Esophagus muscularis mucosa (tissue), 4 donors: ENCODE results near the gene PHLPP1. TPM values are rescaled to one million over a fixed set of nuclear protein-coding genes. Genes with fewer than 3 reads are reported as not detected.

Experiments used
- DNase-seq: peaks from one replicate; pipeline ENCODE4 v3.0.0-alpha.2; 2017; ENCODE audit errors: extremely low spot score
- H3K27ac ChIP-seq, 4 donors: fragments of 200-600 bp; sonication (generic); replicated peaks in 1 of 4; 1 replicate in 3 of 4; 2 replicates in 1 of 4; pipeline ENCODE4 v1.5.1; 2016 to 2019; ENCODE audit warnings: mild to moderate bottlenecking in 1 of 4
- H3K27me3 ChIP-seq, 4 donors: fragments of 200-600 bp; sonication (generic); one replicate each; pipeline versions ENCODE4 v1.5.1 to v1.6.0; 2016 to 2019
- H3K36me3 ChIP-seq, 4 donors: fragments of 200-600 bp; sonication (generic); one replicate each; pipeline ENCODE4 v1.5.1; 2016 to 2019
- H3K4me1 ChIP-seq, 4 donors: fragments of 200-600 bp; sonication (generic); one replicate each; pipeline ENCODE4 v1.5.1; 2016 to 2019
- H3K4me3 ChIP-seq, 4 donors: fragments of 200-600 bp; sonication (generic); 1 replicate in 2 of 4; 2 replicates in 2 of 4; pipeline ENCODE4 v1.5.1; 2016 to 2019; ENCODE audit warnings: mild to moderate bottlenecking in 4 of 4, moderate library complexity in 1 of 4
- H3K9me3 ChIP-seq, 4 donors: fragments of 200-600 bp; sonication (generic); 1 replicate in 3 of 4; 2 replicates in 1 of 4; pipeline ENCODE4 v1.5.1; 2016 to 2019
- EP300 ChIP-seq: sonication (generic); formaldehyde crosslinking; IDR thresholded peaks from one replicate; pipeline ENCODE4 v1.6.1; 2017; ENCODE audit warnings: antibody characterized with exemption
- POLR2A ChIP-seq: fragments of 450-650 bp; IDR thresholded peaks from one replicate; pipeline ENCODE4 v1.6.1; 2017; ENCODE audit warnings: antibody characterized with exemption, moderate library complexity, mild to moderate bottlenecking, low read depth
- POLR2AphosphoS5 ChIP-seq, 2 donors: sonication (generic); formaldehyde crosslinking; IDR thresholded peaks; one replicate each; pipeline ENCODE4 v1.6.1; 2017; ENCODE audit warnings: antibody characterized with exemption in 2 of 2
- WGBS: methylation state at CpG from one replicate; pipeline ENCODE4 v1.1.5; 2018; 5-methylcytosine and 5-hydroxymethylcytosine counted together
- intact Hi-C: fragments of 100-400 bp; cut with DNase I; formaldehyde crosslinking; loops from one replicate; pipeline ENCODE4 v1.15.1; 2023
- total RNA-seq, 4 donors: library from RNA; depleted of rRNA; stranded (reverse); fragments of >200 nt; gene quantifications; one replicate each; pipeline versions ENCODE4 v1.1.0 to v1.2.1, GENCODE V29; 2016
- TF ChIP-seq, protein P1 (sequence below), 3 experiments: fragments of 200-600 bp in 2 of 3; fragments of 450-650 bp in 1 of 3; sonication (generic) in 2 of 3; IDR thresholded peaks; one replicate each; pipeline ENCODE4 v1.5.1; 2017 to 2019; ENCODE audit warnings: antibody characterized with exemption in 3 of 3, mild to moderate bottlenecking in 2 of 3, moderate library complexity in 1 of 3

PHLPP1 gene
- total RNA-seq, 4 donors from 2014 or later = 11.6 to 23.0 (median 17.3) TPM

DNA sequence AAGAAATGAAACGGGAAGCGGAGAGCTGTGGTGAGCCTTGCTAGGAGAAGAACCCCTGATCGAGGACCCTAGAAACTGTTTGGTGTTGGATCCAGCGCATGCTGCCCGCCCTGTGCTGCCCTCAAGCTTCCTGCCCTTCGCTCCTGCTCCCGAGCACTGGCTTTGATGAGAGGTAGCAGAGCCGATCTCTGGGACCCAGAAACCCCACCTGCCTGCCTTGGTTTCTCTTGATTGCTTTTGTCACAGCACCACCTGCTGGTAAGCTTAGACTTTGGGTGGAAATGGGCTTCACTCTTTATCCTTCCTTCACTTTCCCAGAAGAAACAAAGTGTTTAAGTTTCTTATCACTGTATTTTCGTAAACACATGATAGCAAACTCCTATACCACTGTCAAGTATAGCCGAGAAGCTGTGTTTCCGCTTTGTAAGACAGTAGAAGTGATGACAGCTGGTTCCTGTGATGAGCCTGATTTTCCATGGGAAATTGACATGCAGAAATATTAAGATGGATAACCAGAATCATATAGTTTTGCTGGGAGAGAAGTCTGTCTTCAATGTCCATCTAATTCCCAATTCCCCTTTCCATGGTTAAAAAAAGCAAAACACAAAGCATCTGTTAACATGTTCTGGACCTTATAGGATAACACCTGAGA is 267.4 kb downstream of the PHLPP1 start:
- Histone ChIP-seq H3K27me3 (no peaks in the 10 kb centered on the region), H3K27ac (no peak overlapping the region), H3K36me3 (peaks cover 10 to 29% (median 16%) of the 10 kb centered on the region in 4 donors), H3K4me1 (peaks cover 6 to 10% (median 8%) of the 10 kb centered on the region in 4 donors), H3K4me3 (peak overlapping the region; percentile 42 to 53 (median 44)), H3K9me3 (no peaks in the 10 kb centered on the region)
- intact Hi-C loops = loop anchor here (2.0 kb wide), 3 partner anchors 268 to 558 kb away; partner anchors contain the start of gene PHLPP1
- TF ChIP-seq POLR2AphosphoS5 (IDR thresholded peaks at IDR 0.05) (peak in 1 of 2 donors; percentile 22), EP300 (no peak)
- TF ChIP-seq, protein P1, sequence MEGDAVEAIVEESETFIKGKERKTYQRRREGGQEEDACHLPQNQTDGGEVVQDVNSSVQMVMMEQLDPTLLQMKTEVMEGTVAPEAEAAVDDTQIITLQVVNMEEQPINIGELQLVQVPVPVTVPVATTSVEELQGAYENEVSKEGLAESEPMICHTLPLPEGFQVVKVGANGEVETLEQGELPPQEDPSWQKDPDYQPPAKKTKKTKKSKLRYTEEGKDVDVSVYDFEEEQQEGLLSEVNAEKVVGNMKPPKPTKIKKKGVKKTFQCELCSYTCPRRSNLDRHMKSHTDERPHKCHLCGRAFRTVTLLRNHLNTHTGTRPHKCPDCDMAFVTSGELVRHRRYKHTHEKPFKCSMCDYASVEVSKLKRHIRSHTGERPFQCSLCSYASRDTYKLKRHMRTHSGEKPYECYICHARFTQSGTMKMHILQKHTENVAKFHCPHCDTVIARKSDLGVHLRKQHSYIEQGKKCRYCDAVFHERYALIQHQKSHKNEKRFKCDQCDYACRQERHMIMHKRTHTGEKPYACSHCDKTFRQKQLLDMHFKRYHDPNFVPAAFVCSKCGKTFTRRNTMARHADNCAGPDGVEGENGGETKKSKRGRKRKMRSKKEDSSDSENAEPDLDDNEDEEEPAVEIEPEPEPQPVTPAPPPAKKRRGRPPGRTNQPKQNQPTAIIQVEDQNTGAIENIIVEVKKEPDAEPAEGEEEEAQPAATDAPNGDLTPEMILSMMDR (IDR thresholded peaks at IDR 0.05) = peak; percentile 72 to 76 (median 73)
- WGBS = 27% methylated on average over 11 of the region's 11 CpGs
- DNase-seq = no peak

DNA sequence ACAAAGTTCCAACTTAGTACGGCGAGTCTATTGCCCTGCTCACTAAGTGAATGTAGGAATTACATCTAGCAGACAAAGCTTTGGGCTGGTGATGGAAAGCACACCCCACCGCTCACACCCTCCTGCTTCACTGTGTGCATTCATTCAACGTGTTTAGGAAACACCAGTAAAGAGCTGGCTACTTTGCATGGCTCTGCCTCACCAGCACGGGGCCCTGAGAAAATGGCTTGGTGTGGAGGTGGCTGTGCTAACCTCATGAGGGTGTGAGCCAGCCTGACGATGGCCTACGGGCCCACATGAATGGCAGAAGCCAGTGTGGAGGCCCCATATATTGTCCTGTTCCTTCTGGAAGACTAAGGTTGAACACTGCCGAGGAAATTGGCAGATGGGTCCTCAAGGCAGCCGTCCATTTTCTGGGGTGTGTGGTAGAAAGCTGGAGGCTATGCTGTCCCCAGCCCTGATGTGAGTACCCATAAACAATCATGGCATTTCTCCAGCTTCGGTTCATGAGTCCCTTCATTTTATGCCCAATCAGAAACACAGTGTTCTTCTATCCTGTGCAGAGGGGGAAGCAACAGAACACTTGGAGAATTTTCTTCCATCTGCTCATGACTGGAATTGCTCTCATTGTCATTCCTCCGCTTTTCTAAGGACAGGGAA is 269.4 kb downstream of the PHLPP1 start:
- Histone ChIP-seq H3K4me3 (no peak overlapping the region), H3K27ac (no peak overlapping the region), H3K4me1 (peaks cover 6 to 16% (median 10%) of the 10 kb centered on the region in 4 donors), H3K9me3 (no peaks in the 10 kb centered on the region), H3K36me3 (peaks cover 0 to 8% (median 0%) of the 10 kb centered on the region in 4 donors), H3K27me3 (no peaks in the 10 kb centered on the region)
- 92% methylated on average over 10 of the region's 11 CpGs for WGBS
- TF ChIP-seq POLR2A = no peak
- TF ChIP-seq, protein P1 (IDR thresholded peaks at IDR 0.05) = no peak
- DNase-seq = peak; percentile 64
- intact Hi-C loops = no loop called here

DNA sequence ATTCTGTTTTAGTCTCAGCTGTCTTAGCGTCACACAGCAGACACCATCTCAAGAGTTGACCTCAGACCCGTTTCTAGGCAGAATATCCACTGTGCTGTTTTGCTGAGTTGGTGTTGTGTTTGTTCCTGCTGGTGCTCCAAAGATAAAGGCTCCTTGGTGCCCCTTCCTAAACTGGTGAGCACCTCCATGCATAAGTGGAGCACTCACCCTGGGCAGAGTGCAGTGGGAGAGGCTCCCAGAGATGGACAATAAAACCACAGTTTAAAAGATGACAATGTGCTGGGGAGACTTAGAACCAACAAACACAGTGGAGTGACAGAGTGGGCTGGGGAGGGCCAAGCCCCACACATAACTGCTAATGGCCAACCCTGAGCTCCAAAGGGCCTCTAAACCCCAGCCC is 271.1 kb downstream of the PHLPP1 start:
- no peak for TF ChIP-seq EP300
- TF ChIP-seq POLR2A = no peak
- TF ChIP-seq, protein P1 (IDR thresholded peaks at IDR 0.05) = no peak
- TF ChIP-seq POLR2AphosphoS5 (IDR thresholded peaks at IDR 0.05) = no peak
- intact Hi-C loops = no loop called here
- H3K4me1 ChIP-seq = peaks cover 6 to 16% (median 10%) of the 10 kb centered on the region in 4 donors
- no peaks in the 10 kb centered on the region for H3K9me3 ChIP-seq
- 83% methylated on average over 2 of the region's 2 CpGs for WGBS
- H3K27me3 ChIP-seq = no peaks in the 10 kb centered on the region
- no peaks in the 10 kb centered on the region for H3K36me3 ChIP-seq
- no peak overlapping the region for H3K4me3 ChIP-seq
- no peak for DNase-seq
- H3K27ac ChIP-seq = no peak overlapping the region

DNA sequence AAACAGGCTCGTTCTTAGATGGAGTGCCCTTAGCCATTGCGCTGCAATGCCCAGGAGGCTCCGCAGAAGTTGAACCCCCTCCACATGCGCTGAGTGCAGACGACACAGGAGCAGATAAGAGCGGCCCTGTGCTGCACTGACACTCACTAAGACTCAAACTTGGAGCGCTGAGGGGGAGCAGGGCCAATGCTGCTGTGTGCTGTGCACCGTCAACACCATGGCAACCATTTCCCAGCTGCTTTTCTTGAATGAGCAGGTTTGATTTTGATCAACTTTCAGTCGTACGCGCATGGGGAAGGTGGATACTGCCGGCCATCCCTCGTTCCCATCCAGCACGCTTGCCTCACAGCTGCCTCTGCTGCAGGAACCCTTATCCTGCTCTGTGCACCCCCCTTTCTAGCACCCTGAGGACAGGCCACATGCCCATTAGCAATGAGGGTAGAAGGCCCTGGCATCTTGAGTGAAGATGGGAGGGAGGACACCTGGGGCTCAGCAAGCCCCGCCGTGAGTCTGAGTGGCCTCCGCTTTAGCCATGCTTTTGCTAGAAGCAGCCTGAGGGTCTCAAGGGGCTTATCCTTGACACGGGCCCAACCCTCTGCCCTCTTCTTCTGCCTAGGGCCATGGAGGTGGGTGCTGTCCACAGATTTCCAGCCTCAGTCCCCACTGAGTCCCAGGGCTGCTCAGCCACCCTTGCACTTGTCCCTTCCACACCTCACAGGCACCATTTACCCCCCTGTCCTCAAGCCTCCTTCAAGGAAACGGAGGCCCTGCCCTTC is 271.9 kb downstream of the PHLPP1 start:
- WGBS = 87% methylated on average over 18 of the region's 19 CpGs
- no peak for TF ChIP-seq POLR2A
- TF ChIP-seq, protein P1 (IDR thresholded peaks at IDR 0.05) = no peak
- no peak for TF ChIP-seq EP300
- TF ChIP-seq POLR2AphosphoS5 (IDR thresholded peaks at IDR 0.05) = no peak
- Histone ChIP-seq H3K9me3 (no peaks in the 10 kb centered on the region), H3K4me3 (no peak overlapping the region), H3K27ac (no peak overlapping the region), H3K27me3 (no peaks in the 10 kb centered on the region), H3K4me1 (peaks cover 4 to 13% (median 8%) of the 10 kb centered on the region in 4 donors), H3K36me3 (no peaks in the 10 kb centered on the region)
- DNase-seq = no peak
- intact Hi-C loops = no loop called here
